ENCODE data around the gene NPDC1.

DNA sequence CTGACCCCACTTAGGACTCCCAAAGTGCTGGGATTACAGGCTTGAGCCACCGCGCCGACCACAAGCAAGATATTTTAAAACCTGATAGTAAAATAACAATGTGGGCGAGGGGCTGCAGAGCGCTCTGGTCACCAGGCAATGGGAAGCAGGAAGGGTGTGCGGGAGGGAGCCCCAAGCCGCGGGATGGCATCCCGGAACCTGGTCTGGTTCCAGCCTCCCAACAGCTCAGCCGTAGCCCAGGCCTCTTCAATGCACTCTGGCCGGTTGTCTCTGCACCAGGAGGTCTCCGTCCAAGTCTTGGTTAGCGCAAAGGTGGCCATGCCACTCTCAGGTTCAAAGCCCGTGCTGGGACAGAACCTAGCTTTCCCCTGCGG, 30.6 kb upstream of the NPDC1 start:
- no peak for TF ChIP-seq TAF1 (IDR thresholded peaks at IDR 0.05; ENCODE audit: borderline replicate concordance, insufficient read depth, low read length)
- TF ChIP-seq, protein P1, sequence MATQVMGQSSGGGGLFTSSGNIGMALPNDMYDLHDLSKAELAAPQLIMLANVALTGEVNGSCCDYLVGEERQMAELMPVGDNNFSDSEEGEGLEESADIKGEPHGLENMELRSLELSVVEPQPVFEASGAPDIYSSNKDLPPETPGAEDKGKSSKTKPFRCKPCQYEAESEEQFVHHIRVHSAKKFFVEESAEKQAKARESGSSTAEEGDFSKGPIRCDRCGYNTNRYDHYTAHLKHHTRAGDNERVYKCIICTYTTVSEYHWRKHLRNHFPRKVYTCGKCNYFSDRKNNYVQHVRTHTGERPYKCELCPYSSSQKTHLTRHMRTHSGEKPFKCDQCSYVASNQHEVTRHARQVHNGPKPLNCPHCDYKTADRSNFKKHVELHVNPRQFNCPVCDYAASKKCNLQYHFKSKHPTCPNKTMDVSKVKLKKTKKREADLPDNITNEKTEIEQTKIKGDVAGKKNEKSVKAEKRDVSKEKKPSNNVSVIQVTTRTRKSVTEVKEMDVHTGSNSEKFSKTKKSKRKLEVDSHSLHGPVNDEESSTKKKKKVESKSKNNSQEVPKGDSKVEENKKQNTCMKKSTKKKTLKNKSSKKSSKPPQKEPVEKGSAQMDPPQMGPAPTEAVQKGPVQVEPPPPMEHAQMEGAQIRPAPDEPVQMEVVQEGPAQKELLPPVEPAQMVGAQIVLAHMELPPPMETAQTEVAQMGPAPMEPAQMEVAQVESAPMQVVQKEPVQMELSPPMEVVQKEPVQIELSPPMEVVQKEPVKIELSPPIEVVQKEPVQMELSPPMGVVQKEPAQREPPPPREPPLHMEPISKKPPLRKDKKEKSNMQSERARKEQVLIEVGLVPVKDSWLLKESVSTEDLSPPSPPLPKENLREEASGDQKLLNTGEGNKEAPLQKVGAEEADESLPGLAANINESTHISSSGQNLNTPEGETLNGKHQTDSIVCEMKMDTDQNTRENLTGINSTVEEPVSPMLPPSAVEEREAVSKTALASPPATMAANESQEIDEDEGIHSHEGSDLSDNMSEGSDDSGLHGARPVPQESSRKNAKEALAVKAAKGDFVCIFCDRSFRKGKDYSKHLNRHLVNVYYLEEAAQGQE (IDR thresholded peaks at IDR 0.05; ENCODE audit: insufficient read depth in 1 of 2, low read depth in 2 of 2, low read length in 2 of 2) = no peak
- TF ChIP-seq FOXP2 (optimal IDR thresholded peaks at IDR 0.05; ENCODE audit: borderline replicate concordance, extremely low read depth, extremely low read length, insufficient read depth) = no peak
